ENCODE data around the gene NOL6.
"Not testable (repeated sequence)": the region's sequence is repeated elsewhere in the genome, so short reads cannot be mapped to it uniquely, and the experiment has no call there.

NOL6 gene

DNA sequence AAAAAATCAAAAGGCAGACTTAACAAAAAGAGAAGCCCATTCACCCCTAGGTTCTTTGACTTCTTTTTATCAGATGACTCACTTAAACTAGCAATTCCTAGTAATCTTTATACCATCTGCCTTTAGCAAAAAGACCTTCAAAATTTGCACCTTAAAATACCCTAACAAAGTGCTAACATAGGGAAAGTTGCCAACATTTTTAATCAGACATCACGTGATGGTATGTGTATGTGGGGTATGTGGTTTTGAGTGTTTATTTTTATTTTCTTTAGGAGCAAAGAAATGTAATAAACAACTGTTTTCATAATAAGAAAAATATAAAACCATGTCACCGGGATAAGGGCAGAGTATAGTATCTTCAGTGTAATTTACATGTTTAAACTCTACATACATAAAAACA is 20.1 kb upstream of the NOL6 start:
- not testable (repeated sequence) for H3K4me1 ChIP-seq (ENCODE audit: insufficient read depth, low read length); H3K4me3 ChIP-seq (ENCODE audit: low read depth in 1 of 2, low read length in 2 of 2); H3K9me3 ChIP-seq (ENCODE audit: low read length); H3K36me3 ChIP-seq (ENCODE audit: insufficient read depth, low read length); H3K27ac ChIP-seq (ENCODE audit: low read depth, low read length); H3K27me3 ChIP-seq (ENCODE audit: control insufficient read depth in 1 of 2, insufficient read depth in 2 of 2, low read length in 2 of 2); H3K9ac ChIP-seq (ENCODE audit: low read length)

DNA sequence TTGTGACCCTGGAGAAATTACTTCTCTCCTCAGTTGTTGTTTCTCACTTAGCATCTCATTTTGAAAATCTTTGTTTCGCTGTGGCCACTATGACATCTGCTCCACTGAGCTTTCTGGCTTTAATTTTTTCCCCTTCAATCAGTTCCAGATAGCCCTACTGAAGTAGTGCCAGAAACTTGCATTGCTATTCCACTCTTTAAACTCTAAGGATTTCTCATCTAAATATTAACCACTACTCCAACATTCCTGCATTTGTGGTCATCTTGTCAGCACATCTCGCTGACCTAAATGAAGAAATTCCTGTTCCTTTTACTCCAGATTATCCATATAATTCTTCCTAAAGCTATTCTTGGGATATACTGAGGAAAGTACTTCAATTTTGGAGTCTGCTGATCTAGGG is 15.3 kb upstream of the NOL6 start:
- no peak overlapping the region for H3K9ac ChIP-seq (ENCODE audit: low read length)
- H3K27me3 ChIP-seq (ENCODE audit: control insufficient read depth in 1 of 2, insufficient read depth in 2 of 2, low read length in 2 of 2), result no peaks in the 10 kb centered on the region
- H3K36me3 ChIP-seq (ENCODE audit: insufficient read depth, low read length), result no peaks in the 10 kb centered on the region
- H3K27ac ChIP-seq (ENCODE audit: low read depth, low read length), result no peak overlapping the region
- no peak overlapping the region for H3K4me3 ChIP-seq (ENCODE audit: low read depth in 1 of 2, low read length in 2 of 2)
- H3K9me3 ChIP-seq (ENCODE audit: low read length), result no peaks in the 10 kb centered on the region
- H3K4me1 ChIP-seq (ENCODE audit: insufficient read depth, low read length), result no peaks in the 10 kb centered on the region

DNA sequence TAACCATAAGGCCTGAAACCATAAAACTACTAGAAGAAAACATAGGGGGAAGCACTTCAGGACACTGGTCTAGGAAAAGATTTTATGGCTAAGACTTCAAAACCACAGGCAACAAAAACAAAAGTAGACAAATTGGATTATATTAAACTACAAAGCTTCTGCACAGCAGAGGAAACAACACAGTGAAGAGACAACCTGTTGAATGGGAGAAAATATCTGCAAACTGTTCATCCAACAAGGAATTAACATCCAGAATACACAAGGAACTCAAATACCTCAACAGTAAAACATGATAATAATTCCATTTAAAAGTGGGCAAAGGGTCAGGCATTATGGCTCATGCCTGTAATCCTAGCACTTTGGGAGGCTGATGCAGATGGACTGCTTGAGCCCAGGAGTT is 11.6 kb upstream of the NOL6 start:
- H3K9me3 ChIP-seq (ENCODE audit: low read length); H3K4me1 ChIP-seq (ENCODE audit: insufficient read depth, low read length); H3K27me3 ChIP-seq (ENCODE audit: control insufficient read depth in 1 of 2, insufficient read depth in 2 of 2, low read length in 2 of 2); H3K27ac ChIP-seq (ENCODE audit: low read depth, low read length); H3K9ac ChIP-seq (ENCODE audit: low read length); H3K36me3 ChIP-seq (ENCODE audit: insufficient read depth, low read length); H3K4me3 ChIP-seq (ENCODE audit: low read depth in 1 of 2, low read length in 2 of 2): not testable (repeated sequence)

DNA sequence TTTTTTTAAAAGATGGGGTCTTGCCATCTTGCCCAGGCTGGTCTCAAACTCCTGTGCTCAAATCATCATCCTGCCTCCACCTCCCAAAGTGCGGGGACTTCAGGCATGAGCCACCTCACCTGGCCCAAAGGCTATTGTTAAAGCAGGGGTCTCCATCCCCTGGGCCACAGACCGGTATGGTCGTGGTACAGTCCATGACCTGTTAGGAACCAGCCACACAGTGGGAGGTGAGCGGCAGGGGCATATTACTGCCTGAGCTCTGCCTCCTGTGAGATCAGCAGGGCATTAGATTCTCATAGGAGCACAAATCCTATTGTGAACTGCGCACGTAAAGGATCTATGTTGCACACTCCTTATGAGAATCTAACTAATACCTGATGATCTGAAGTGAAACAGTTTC is 7.3 kb upstream of the NOL6 start:
- Histone ChIP-seq H3K27ac (ENCODE audit: low read depth, low read length) (no peak overlapping the region), H3K9ac (ENCODE audit: low read length) (no peak overlapping the region), H3K4me3 (ENCODE audit: low read depth in 1 of 2, low read length in 2 of 2) (no peak overlapping the region), H3K4me1 (ENCODE audit: insufficient read depth, low read length) (no peaks in the 10 kb centered on the region), H3K9me3 (ENCODE audit: low read length) (no peaks in the 10 kb centered on the region), H3K27me3 (ENCODE audit: control insufficient read depth in 1 of 2, insufficient read depth in 2 of 2, low read length in 2 of 2) (no peaks in the 10 kb centered on the region), H3K36me3 (ENCODE audit: insufficient read depth, low read length) (no peaks in the 10 kb centered on the region)

DNA sequence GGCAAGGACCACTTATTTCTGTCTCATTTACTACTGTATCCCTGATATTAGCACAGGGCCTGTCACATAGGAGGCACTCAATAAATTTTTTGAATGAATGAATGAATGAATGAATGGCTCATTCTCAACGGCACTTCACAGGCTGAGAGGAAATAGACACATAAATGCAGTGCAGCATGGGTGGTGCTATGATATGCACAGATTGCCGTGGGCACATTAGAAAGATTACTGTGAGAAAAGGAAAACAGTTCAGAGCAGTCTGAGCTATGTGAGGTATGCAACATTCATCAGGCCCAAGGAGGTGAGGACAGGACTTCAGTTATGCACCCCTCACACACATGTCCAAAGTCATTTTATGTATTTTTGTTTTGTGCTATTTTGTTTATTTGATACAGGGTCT is 6.4 kb upstream of the NOL6 start:
- no peaks in the 10 kb centered on the region for H3K27me3 ChIP-seq (ENCODE audit: control insufficient read depth in 1 of 2, insufficient read depth in 2 of 2, low read length in 2 of 2)
- H3K4me3 ChIP-seq (ENCODE audit: low read depth in 1 of 2, low read length in 2 of 2), result no peak overlapping the region
- H3K36me3 ChIP-seq (ENCODE audit: insufficient read depth, low read length), result no peaks in the 10 kb centered on the region
- H3K4me1 ChIP-seq (ENCODE audit: insufficient read depth, low read length), result no peaks in the 10 kb centered on the region
- no peak overlapping the region for H3K9ac ChIP-seq (ENCODE audit: low read length)
- no peak overlapping the region for H3K27ac ChIP-seq (ENCODE audit: low read depth, low read length)
- H3K9me3 ChIP-seq (ENCODE audit: low read length), result no peaks in the 10 kb centered on the region

DNA sequence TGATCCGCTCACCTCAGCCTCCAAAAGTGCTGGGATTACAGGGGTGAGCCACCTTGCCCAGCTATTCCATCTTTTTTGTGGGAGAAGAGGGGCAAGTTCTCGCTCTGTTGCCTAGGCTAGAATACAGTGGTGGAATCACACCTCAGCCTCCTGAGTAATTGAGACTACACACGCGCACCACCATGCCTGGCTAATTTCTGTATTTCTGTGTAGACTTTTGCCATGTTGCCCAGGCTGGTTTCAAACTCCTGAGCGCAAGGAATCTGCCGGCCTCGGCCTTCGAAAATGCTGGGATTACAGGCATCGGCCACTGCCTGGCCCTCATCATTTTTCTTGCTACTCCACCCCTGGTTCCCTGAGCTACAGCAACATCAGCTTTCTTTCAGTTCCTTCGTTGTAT is 2.8 kb upstream of the NOL6 start:
- Histone ChIP-seq H3K4me3 (ENCODE audit: low read depth in 1 of 2, low read length in 2 of 2) (no peak overlapping the region), H3K27me3 (ENCODE audit: control insufficient read depth in 1 of 2, insufficient read depth in 2 of 2, low read length in 2 of 2) (no peaks in the 10 kb centered on the region), H3K9me3 (ENCODE audit: low read length) (no peaks in the 10 kb centered on the region), H3K36me3 (ENCODE audit: insufficient read depth, low read length) (peaks cover 8% of the 10 kb centered on the region), H3K9ac (ENCODE audit: low read length) (no peak overlapping the region), H3K4me1 (ENCODE audit: insufficient read depth, low read length) (peaks cover 18% of the 10 kb centered on the region), H3K27ac (ENCODE audit: low read depth, low read length) (no peak overlapping the region)

DNA sequence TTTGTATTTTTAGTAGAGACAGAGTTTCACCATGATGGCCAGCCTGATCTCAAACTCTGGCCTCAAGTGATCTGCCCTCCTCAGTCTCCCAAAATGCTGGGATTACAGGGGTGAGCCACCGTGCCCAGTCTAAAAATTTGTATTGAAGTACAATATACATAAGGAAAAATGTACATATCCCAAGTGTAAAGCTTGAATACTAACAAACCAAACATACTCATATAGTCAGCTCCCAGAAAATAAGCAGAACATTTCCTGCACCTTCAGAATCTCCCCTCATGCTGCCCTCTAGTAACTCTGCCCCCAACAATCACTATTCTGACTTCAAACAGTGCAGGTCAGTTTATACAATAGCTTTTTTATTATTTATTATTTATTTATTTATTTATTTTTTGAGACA is 1.6 kb upstream of the NOL6 start:
- Histone ChIP-seq H3K36me3 (ENCODE audit: insufficient read depth, low read length) (peaks cover 13% of the 10 kb centered on the region), H3K4me3 (ENCODE audit: low read depth in 1 of 2, low read length in 2 of 2) (no peak overlapping the region), H3K9ac (ENCODE audit: low read length) (no peak overlapping the region), H3K27me3 (ENCODE audit: control insufficient read depth in 1 of 2, insufficient read depth in 2 of 2, low read length in 2 of 2) (no peaks in the 10 kb centered on the region), H3K4me1 (ENCODE audit: insufficient read depth, low read length) (peaks cover 18% of the 10 kb centered on the region), H3K27ac (ENCODE audit: low read depth, low read length) (no peak overlapping the region), H3K9me3 (ENCODE audit: low read length) (no peaks in the 10 kb centered on the region)

DNA sequence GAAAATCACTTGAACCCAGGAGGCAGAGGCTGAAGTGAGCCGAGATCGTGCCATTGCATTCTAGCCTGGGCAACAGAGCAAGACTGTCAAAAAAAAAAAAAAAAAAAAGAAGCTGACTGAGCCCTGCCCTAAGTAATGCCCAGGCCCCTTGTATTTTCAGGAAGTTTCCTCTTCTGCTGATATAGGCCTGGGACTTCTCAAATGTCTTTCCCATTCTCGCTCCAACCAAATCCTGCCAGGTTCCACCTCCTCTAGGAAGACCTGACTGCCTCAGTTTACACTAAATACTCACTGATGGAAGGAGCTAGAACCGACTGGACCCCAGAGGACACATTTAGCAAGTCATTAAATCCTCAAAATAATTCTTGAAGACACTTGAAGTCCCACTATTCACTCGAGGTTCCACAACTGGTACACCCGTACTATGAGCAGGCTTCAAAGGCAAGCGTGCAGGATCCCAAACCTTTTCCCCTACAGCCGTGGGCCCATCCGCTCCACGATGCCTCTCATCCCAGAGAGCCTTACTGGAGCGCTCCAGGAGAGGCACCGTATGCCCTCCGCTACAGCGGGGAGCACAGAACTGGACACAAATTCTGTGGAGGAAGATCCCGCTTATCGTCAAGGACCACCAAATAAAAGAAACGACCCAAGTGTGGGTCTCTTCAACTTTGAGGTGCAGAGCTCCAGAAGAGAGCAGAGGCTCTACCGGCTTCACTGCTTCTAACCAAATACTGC is 676 bp downstream of the NOL6 start:
- H3K9me3 ChIP-seq (ENCODE audit: low read length), result no peaks in the 10 kb centered on the region
- H3K36me3 ChIP-seq (ENCODE audit: insufficient read depth, low read length), result peaks cover 33% of the 10 kb centered on the region
- H3K27ac ChIP-seq (ENCODE audit: low read depth, low read length), result peak overlapping the region; percentile 55
- H3K27me3 ChIP-seq (ENCODE audit: control insufficient read depth in 1 of 2, insufficient read depth in 2 of 2, low read length in 2 of 2), result no peaks in the 10 kb centered on the region
- H3K4me1 ChIP-seq (ENCODE audit: insufficient read depth, low read length), result peaks cover 18% of the 10 kb centered on the region
- H3K9ac ChIP-seq (ENCODE audit: low read length), result peak overlapping the region; percentile 66
- peak overlapping the region; percentile 94 to 98 for H3K4me3 ChIP-seq (ENCODE audit: low read depth in 1 of 2, low read length in 2 of 2)

DNA sequence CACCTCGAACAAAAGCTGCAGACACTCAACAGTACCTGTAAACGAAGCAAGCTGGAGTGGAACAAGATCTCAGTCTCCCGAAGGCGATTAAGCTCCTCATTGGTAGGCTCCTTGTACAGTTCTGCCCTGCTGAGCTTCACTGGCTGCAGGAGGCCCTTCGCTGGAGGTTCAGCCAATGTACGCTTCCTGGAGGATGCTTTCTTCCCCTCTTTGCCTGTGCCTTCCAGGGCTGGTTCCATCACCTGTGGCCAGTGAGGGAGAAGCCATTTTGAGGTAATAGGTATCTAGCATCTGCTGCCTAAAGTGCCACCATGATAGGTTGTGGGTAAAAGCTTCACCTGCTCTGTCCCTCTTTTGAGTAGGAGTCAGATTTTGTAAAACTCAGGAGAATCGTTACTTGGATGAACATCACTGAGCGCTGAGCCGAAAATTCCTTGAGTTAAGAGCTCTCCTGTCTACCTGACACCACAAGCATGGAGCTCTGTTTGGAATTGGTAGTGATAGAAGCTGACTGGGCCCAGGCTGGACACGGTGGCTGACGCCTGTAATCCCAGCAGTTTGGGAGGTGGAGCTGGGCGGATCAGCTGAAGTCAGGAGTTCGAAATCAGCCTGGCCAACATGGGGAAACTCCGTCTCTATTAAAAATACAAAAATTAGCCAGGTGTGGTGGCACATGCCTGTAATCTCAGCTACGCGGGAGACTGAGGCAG is 1.4 kb downstream of the NOL6 start:
- Histone ChIP-seq H3K9me3 (ENCODE audit: low read length) (no peaks in the 10 kb centered on the region), H3K27ac (ENCODE audit: low read depth, low read length) (no peak overlapping the region), H3K36me3 (ENCODE audit: insufficient read depth, low read length) (peaks cover 40% of the 10 kb centered on the region), H3K4me1 (ENCODE audit: insufficient read depth, low read length) (peaks cover 18% of the 10 kb centered on the region), H3K9ac (ENCODE audit: low read length) (no peak overlapping the region), H3K4me3 (ENCODE audit: low read depth in 1 of 2, low read length in 2 of 2) (peak overlapping the region in 1 of 2 donors; percentile 94), H3K27me3 (ENCODE audit: control insufficient read depth in 1 of 2, insufficient read depth in 2 of 2, low read length in 2 of 2) (no peaks in the 10 kb centered on the region)

DNA sequence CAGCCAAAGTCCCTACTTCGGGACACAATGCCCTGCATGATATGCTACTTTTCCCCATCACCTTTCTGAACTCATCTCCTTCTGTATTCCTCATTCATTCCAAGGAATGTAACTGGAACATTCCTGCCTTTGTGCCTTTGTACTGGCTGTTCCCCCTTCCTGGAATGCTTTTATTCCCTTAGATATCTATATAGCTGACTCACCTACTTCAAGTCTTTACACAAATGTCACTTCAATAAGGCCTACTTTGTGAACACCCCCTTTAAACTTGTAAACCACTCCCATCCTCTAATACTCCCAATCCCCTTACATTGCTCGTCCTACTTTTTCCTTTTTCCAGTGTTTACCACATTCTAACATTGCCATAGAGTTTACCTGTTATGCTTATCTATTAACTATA is 2.4 kb downstream of the NOL6 start:
- H3K9me3 ChIP-seq (ENCODE audit: low read length), result no peaks in the 10 kb centered on the region
- H3K27me3 ChIP-seq (ENCODE audit: control insufficient read depth in 1 of 2, insufficient read depth in 2 of 2, low read length in 2 of 2), result no peaks in the 10 kb centered on the region
- H3K4me1 ChIP-seq (ENCODE audit: insufficient read depth, low read length), result peaks cover 18% of the 10 kb centered on the region
- peaks cover 50% of the 10 kb centered on the region for H3K36me3 ChIP-seq (ENCODE audit: insufficient read depth, low read length)
- H3K9ac ChIP-seq (ENCODE audit: low read length), result no peak overlapping the region
- H3K4me3 ChIP-seq (ENCODE audit: low read depth in 1 of 2, low read length in 2 of 2), result no peak overlapping the region
- no peak overlapping the region for H3K27ac ChIP-seq (ENCODE audit: low read depth, low read length)

DNA sequence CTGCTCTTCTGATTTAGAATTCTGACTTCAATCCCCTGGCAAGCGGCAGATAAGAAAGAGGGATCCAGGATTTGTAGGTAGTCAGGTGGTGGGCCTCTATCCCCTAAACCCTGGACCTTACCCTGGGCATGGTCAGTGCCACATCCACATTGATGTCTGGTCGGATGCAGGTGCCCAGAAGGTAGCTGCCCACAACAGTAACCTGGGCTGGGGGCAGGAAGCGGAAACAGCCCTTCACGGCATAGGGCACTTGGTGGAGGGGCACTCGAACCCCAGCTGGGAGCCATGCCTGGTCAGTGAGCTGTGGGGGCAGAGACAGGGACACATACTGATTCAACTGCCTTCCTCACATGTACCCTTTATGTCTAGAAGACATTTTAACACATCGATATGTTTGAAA is 3.8 kb downstream of the NOL6 start:
- H3K27me3 ChIP-seq (ENCODE audit: control insufficient read depth in 1 of 2, insufficient read depth in 2 of 2, low read length in 2 of 2), result no peaks in the 10 kb centered on the region
- peaks cover 64% of the 10 kb centered on the region for H3K36me3 ChIP-seq (ENCODE audit: insufficient read depth, low read length)
- no peak overlapping the region for H3K4me3 ChIP-seq (ENCODE audit: low read depth in 1 of 2, low read length in 2 of 2)
- H3K27ac ChIP-seq (ENCODE audit: low read depth, low read length), result no peak overlapping the region
- H3K4me1 ChIP-seq (ENCODE audit: insufficient read depth, low read length), result peaks cover 18% of the 10 kb centered on the region
- H3K9me3 ChIP-seq (ENCODE audit: low read length), result no peaks in the 10 kb centered on the region
- no peak overlapping the region for H3K9ac ChIP-seq (ENCODE audit: low read length)

All from muscle layer of colon (tissue), 2 donors.